Adrenal gland (tissue), 12 donors: ENCODE results near the gene PAOX. TPM values are rescaled to one million over a fixed set of nuclear protein-coding genes. Genes with fewer than 3 reads are reported as not detected.
"Not testable (repeated sequence)": the region's sequence is repeated elsewhere in the genome, so short reads cannot be mapped to it uniquely, and the experiment has no call there.

Source experiments
- DNase-seq, 7 donors: peaks; one replicate each; pipeline ENCODE4 v3.0.0-alpha.2; 2019 to 2020
- H3K27ac ChIP-seq, 5 donors: fragments of 200-600 bp; sonication (generic) in 4 of 5; 1 replicate in 3 of 5; 2 replicates in 2 of 5; pipeline versions ENCODE4 v1.5.1 to v1.8.0; 2016 to 2020; ENCODE audit warnings: mild to moderate bottlenecking in 1 of 5
- H3K27me3 ChIP-seq: fragments of 200-600 bp; 2 replicates; pipeline ENCODE4 v1.8.0; 2021
- H3K36me3 ChIP-seq, 2 donors: fragments of 200-600 bp; replicated peaks in 1 of 2; 1 replicate in 1 of 2; 2 replicates in 1 of 2; pipeline versions ENCODE4 v1.5.1 to v1.8.0; 2018 to 2022
- H3K4me1 ChIP-seq, 2 donors: fragments of 200-600 bp; replicated peaks in 1 of 2; 1 replicate in 1 of 2; 2 replicates in 1 of 2; pipeline versions ENCODE4 v1.5.1 to v1.8.0; 2018 to 2021
- H3K4me3 ChIP-seq, 4 donors: fragments of 200-600 bp; sonication (generic) in 3 of 4; one replicate each; pipeline ENCODE4 v1.5.1; 2016 to 2018
- H3K9me3 ChIP-seq, 3 donors: fragments of 200-600 bp; sonication (generic) in 1 of 3; replicated peaks in 1 of 3; 1 replicate in 2 of 3; 2 replicates in 1 of 3; pipeline versions ENCODE4 v1.5.1 to v1.8.0; 2016 to 2021
- POLR2A ChIP-seq, 2 donors: fragments of 450-650 bp; IDR thresholded peaks; one replicate each; pipeline ENCODE4 v1.6.1; 2017; ENCODE audit warnings: antibody characterized with exemption in 2 of 2, mild to moderate bottlenecking in 2 of 2, moderate library complexity in 1 of 2
- WGBS, 4 donors: extraction: QIAGEN DNeasy Blood & Tissue Kit in 2 of 4; methylation state at CpG; one replicate each; pipeline versions ENCODE4 v1.1.5 to v1.1.7; 2013 to 2017; 5-methylcytosine and 5-hydroxymethylcytosine counted together
- intact Hi-C, 2 donors: fragments of 100-400 bp; cut with DNase I; formaldehyde crosslinking; loops; one replicate each; pipeline versions ENCODE4 v1.14.1 to v1.15.0; 2022 to 2023
- polyA plus RNA-seq, 3 donors: library from polyadenylated mRNA; stranded (reverse); fragments of 200-250 nt in 2 of 3; fragments of 350-450 nt in 1 of 3; fragmentation: Illumina TruSeq in 1 of 3; extraction: RNeasy Lipid Tissue Mini Kit (QIAGEN cat#74804) in 1 of 3; gene quantifications; one replicate each; pipeline ENCODE4 v1.2.3, GENCODE V29; 2013 to 2014
- total RNA-seq, 9 donors: library from RNA; depleted of rRNA in 4 of 9; stranded (reverse); fragments of >200 nt in 4 of 9; fragments of 120-200 nt in 1 of 9; fragmentation: NEBNext Ultra II Directional in 1 of 9; extraction: Animal tissue kit (Norgen Biotek cat#: 25700) in 1 of 9; gene quantifications; one replicate each; pipeline versions ENCODE4 v1.1.0 to v1.2.4, GENCODE V29; 2013 to 2023
- TF ChIP-seq, protein P1 (sequence below), 6 experiments: fragments of 450-650 bp in 4 of 6; fragments of 200-600 bp in 2 of 6; sonication (generic) in 1 of 6; IDR thresholded peaks; 1 replicate in 5 of 6; 2 replicates in 1 of 6; pipeline versions ENCODE4 v1.5.1 to v1.8.0; 2016 to 2021; ENCODE audit warnings: antibody characterized with exemption in 6 of 6, mild to moderate bottlenecking in 2 of 6, moderate library complexity in 1 of 6
- donor health status: healthy with polysubstance abuse.
- donor health status: Bipolar disorder and iron deficiency.
- donor health status: DM: yes; HTN: yes; CAD: no.
- donor health status: DM: no; HTN: no; CAD: no.
- donor health status: DM: no; HTN: no; CAD: no.
- donor health status: DM: yes; HTN: yes; CAD: no.

PAOX gene
- total and polyA plus RNA-seq, 12 donors: 1.0 to 34.4 (median 6.4) TPM

DNA sequence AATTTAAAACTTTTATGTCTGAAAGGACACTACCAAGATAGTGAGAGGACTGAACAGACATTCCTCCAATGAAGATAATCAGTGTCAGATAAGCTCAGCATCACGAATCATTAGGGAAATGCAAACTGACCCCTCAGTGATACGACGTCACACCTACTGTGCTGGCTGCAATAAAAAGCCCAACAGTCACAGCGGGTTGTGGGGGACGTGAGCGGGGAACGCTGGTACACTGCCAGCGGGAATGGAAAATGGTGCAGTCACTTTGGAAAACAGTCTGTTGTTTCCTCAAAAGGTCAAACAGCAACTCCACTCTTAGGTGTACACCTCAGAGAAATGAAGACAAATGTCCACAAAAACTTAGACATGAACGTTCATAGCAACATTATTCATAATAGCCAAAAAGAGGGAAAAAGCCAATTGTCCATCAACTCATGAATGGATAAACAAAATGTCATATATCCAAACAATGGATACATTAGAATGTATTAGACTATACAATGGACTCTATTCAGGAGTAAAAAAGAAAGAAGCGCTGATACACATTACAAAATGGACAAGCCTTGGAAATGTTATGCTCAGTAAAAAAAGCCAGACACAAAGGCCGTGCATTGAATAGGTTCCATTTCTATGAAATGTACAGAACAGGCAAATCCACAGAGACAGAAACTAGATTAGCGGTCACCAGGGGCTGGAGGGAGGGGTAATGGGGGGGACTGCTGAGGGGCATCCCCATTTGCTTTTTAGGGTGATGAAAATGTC, 3.5 kb upstream of the PAOX start:
- intact Hi-C loops: no loop called here
- peaks cover 0 to 2% of the 10 kb centered on the region in 2 donors for H3K36me3 ChIP-seq
- H3K9me3 ChIP-seq: no peaks in the 10 kb centered on the region
- H3K4me1 ChIP-seq: peaks cover 15 to 25% of the 10 kb centered on the region in 2 donors
- DNase-seq: no peak
- WGBS, 4 donors: 74 to 80% (median 78%) methylated on average over 12 of the region's 12 CpGs
- H3K4me3 ChIP-seq: no peak overlapping the region
- TF ChIP-seq, protein P1, sequence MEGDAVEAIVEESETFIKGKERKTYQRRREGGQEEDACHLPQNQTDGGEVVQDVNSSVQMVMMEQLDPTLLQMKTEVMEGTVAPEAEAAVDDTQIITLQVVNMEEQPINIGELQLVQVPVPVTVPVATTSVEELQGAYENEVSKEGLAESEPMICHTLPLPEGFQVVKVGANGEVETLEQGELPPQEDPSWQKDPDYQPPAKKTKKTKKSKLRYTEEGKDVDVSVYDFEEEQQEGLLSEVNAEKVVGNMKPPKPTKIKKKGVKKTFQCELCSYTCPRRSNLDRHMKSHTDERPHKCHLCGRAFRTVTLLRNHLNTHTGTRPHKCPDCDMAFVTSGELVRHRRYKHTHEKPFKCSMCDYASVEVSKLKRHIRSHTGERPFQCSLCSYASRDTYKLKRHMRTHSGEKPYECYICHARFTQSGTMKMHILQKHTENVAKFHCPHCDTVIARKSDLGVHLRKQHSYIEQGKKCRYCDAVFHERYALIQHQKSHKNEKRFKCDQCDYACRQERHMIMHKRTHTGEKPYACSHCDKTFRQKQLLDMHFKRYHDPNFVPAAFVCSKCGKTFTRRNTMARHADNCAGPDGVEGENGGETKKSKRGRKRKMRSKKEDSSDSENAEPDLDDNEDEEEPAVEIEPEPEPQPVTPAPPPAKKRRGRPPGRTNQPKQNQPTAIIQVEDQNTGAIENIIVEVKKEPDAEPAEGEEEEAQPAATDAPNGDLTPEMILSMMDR (IDR thresholded peaks at IDR 0.05): no peak
- no peak for TF ChIP-seq POLR2A (IDR thresholded peaks at IDR 0.05)
- no peak overlapping the region for H3K27ac ChIP-seq
- no peaks in the 10 kb centered on the region for H3K27me3 ChIP-seq

DNA sequence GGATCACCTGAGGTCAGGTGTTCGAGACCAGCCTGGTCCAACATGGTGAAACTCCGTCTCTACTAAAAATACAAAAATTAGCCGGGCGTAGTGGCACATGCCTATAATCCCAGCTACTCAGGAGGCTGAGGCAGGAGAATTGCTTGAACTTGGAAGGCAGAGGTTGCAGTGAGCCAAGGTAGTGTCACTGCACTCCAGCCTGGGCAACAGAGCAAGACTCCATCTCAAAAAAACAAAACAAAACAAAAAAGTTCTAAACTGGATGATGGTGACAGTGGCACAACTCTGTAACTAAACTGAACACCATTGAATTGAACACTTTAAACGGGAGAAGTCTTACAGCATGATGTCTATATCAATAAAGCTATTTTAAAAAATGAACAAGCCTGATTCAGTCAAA, 2.9 kb upstream of the PAOX start:
- H3K9me3 ChIP-seq, H3K27me3 ChIP-seq, H3K36me3 ChIP-seq, intact Hi-C loops, H3K27ac ChIP-seq, H3K4me3 ChIP-seq, DNase-seq: not testable (repeated sequence)
- 79 to 92% (median 85%) methylated on average over 5 of the region's 5 CpGs for WGBS, 4 donors
- H3K4me1 ChIP-seq: peaks cover 15 to 25% of the 10 kb centered on the region in 2 donors

DNA sequence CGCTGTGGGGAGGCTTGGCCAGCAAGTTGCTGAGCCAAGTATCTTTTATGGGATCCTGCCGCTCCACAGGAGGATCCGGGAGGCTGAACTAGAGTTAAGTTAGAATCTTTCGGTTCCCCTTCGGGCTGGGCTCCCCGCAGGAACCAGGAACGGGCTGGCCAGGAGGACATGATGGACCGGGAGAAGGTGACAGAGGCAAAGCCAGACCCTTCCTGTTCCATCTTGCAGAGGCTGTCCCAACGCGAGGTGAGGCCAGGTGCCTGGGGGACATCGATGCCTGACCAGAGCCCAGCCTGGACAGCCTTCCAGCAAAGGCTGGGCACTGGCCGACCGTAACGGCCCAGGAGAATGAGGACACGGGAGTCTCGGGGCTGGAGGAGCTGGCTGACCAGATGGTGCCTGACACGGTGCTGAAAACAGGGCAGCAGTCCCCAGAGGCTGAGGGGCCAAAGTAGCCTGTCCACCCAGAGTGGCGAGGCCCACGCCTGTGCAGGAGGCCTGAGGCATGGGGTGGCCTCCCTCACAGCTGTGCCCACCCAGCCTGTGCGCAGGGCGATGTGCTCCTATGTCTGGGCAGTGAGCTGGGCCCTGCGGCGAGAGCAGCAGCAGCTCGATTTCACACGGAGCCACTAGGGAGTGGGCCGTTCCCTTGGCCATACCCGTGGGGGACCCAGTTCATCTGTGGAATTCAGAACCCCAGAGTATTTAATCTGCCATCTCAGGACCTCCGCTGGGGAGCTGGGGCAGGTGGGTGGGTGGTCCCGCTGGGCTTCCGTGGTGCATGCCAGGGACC, 1.8 kb upstream of the PAOX start:
- Histone ChIP-seq H3K4me1 (peaks cover 15 to 22% of the 10 kb centered on the region in 2 donors), H3K27me3 (no peaks in the 10 kb centered on the region), H3K27ac (no peak overlapping the region), H3K4me3 (no peak overlapping the region), H3K9me3 (no peaks in the 10 kb centered on the region), H3K36me3 (no peaks in the 10 kb centered on the region)
- intact Hi-C loops: no loop called here
- 86 to 92% (median 88%) methylated on average over 14 to 30 of the region's 30 CpGs for WGBS, 4 donors
- DNase-seq: no peak
- TF ChIP-seq, protein P1 (IDR thresholded peaks at IDR 0.05): no peak
- TF ChIP-seq POLR2A (IDR thresholded peaks at IDR 0.05): no peak

DNA sequence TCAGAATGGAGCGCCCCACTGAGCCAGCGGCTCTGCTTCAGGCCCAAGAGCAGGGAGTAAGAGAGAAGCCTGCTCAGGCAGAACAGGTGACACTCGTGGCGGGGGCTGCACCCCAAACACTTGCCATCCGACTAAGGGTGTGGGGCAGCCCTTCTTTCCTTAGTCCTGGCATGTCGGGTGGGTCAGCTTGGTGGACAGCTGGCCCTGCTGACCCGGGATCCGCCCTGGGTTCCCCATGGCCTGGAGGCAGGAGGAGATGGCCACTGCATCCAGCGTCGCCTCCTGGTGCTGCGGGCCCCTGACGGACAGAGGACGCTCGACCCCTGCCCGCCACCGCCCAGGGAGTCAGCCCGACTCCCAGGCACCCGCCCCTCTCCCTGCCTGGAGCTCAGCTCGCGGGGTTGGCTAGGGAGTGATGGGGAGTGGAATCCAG, 1.2 kb upstream of the PAOX start:
- no peaks in the 10 kb centered on the region for H3K9me3 ChIP-seq
- TF ChIP-seq POLR2A (IDR thresholded peaks at IDR 0.05): no peak
- TF ChIP-seq, protein P1 (IDR thresholded peaks at IDR 0.05): no peak
- 25 to 57% (median 28%) methylated on average over 5 to 20 of the region's 20 CpGs; no CpG with 5 or more reads in 1 of the 4 donors for WGBS, 4 donors
- no peaks in the 10 kb centered on the region for H3K36me3 ChIP-seq
- DNase-seq: no peak
- peak overlapping the region in 3 of 5 donors; percentile 55 to 82 (median 58) for H3K27ac ChIP-seq
- intact Hi-C loops: no loop called here
- H3K4me3 ChIP-seq: peak overlapping the region in 2 of 4 donors; percentile 58 to 91
- no peaks in the 10 kb centered on the region for H3K27me3 ChIP-seq
- H3K4me1 ChIP-seq: peaks cover 15 to 20% of the 10 kb centered on the region in 2 donors
